HG02970 (cell line): ENCODE results near the gene BICD1.

Experiments
- ATAC-seq: cut with Tn5 transposase; IDR thresholded peaks from one replicate; pipeline ENCODE4 v1.9.1; 2021; ENCODE audit warnings: mild to moderate bottlenecking, moderate library complexity, moderate number of reproducible peaks; ENCODE audit not compliant: unreplicated experiment, low FRiP score

Gene BICD1

GRCh38 chr12:32312049-32312670 is 205.5 kb downstream of the BICD1 start:
- ATAC-seq: no peak

GRCh38 chr12:32322354-32322753 is 215.7 kb downstream of the BICD1 start:
- no peak for ATAC-seq

GRCh38 chr12:32331133-32331532 is 224.5 kb downstream of the BICD1 start:
- no peak for ATAC-seq

GRCh38 chr12:32332446-32332845 is 225.8 kb downstream of the BICD1 start:
- no peak for ATAC-seq

- no peak for ATAC-seq
These were observed 227.7 kb downstream of the BICD1 start for GRCh38 chr12:32334371-32334777.

GRCh38 chr12:32336261-32336660 is 229.6 kb downstream of the BICD1 start:
- ATAC-seq: no peak

GRCh38 chr12:32343496-32343895 is 236.8 kb downstream of the BICD1 start:
- ATAC-seq: no peak

- no peak for ATAC-seq
These were observed 237.4 kb downstream of the BICD1 start for GRCh38 chr12:32344047-32344446.

- no peak for ATAC-seq
These were observed 246.9 kb downstream of the BICD1 start for GRCh38 chr12:32353540-32353939.

GRCh38 chr12:32357601-32358249 is 251.1 kb downstream of the BICD1 start:
- no peak for ATAC-seq

- no peak for ATAC-seq
These were observed 254.3 kb downstream of the BICD1 start for GRCh38 chr12:32360956-32361355.

GRCh38 chr12:32362892-32363291 is 256.2 kb downstream of the BICD1 start:
- ATAC-seq: no peak

- no peak for ATAC-seq
These were observed 258.9 kb downstream of the BICD1 start for GRCh38 chr12:32365473-32366064.

GRCh38 chr12:32366714-32367113 is 260.1 kb downstream of the BICD1 start:
- no peak for ATAC-seq

- ATAC-seq: no peak
These were observed 260.7 kb downstream of the BICD1 start for GRCh38 chr12:32367381-32367780.

- no peak for ATAC-seq
These were observed 262.6 kb downstream of the BICD1 start for GRCh38 chr12:32369202-32369601.

GRCh38 chr12:32377344-32378055 is 270.9 kb downstream of the BICD1 start:
- no peak for ATAC-seq

GRCh38 chr12:32379213-32379612 is 272.6 kb downstream of the BICD1 start:
- no peak for ATAC-seq

- ATAC-seq: no peak
These were observed 273.0 kb downstream of the BICD1 start for GRCh38 chr12:32379667-32380066.

GRCh38 chr12:32382226-32382625 is 275.6 kb downstream of the BICD1 start:
- ATAC-seq: no peak

- no peak for ATAC-seq
These were observed 284.0 kb downstream of the BICD1 start for GRCh38 chr12:32390572-32391219.
